IPS DF 6.9 (cell line): ENCODE results near the gene PCDHGA1.

Source experiments
- DNase-seq: peaks from one replicate; pipeline ENCODE4 v3.0.0-alpha.2; 2013; ENCODE audit warnings: low read depth, low spot score
- H3K27ac ChIP-seq: one replicate; pipeline ENCODE4 v1.5.1; 2013; ENCODE audit warnings: low read length, control low read depth
- H3K27me3 ChIP-seq: 2 replicates; pipeline ENCODE4 v1.6.1; 2013; ENCODE audit warnings: mild to moderate bottlenecking, low read length; ENCODE audit not compliant: control insufficient read depth, insufficient read depth
- H3K36me3 ChIP-seq: 2 replicates; pipeline ENCODE4 v1.6.1; 2013; ENCODE audit warnings: low read length; ENCODE audit not compliant: control insufficient read depth, insufficient read depth
- H3K4me1 ChIP-seq: 2 replicates; pipeline ENCODE4 v1.6.1; 2013; ENCODE audit warnings: low read length; ENCODE audit not compliant: control insufficient read depth, insufficient read depth
- H3K4me3 ChIP-seq: 2 replicates; pipeline ENCODE4 v1.5.1; 2013; ENCODE audit warnings: mild to moderate bottlenecking, low read length
- H3K9me3 ChIP-seq: 2 replicates; pipeline ENCODE4 v1.6.1; 2013; ENCODE audit warnings: low read length, inconsistent platforms; ENCODE audit not compliant: control insufficient read depth, insufficient read depth
- WGBS: extraction: QIAGEN DNeasy Blood & Tissue Kit; methylation state at CpG from one replicate; pipeline ENCODE4 v1.1.7; 2013; ENCODE audit warnings: mixed read lengths, missing lambda C conversion rate; ENCODE audit not compliant: insufficient read length, insufficient coverage; 5-methylcytosine and 5-hydroxymethylcytosine counted together

Gene PCDHGA1

DNA sequence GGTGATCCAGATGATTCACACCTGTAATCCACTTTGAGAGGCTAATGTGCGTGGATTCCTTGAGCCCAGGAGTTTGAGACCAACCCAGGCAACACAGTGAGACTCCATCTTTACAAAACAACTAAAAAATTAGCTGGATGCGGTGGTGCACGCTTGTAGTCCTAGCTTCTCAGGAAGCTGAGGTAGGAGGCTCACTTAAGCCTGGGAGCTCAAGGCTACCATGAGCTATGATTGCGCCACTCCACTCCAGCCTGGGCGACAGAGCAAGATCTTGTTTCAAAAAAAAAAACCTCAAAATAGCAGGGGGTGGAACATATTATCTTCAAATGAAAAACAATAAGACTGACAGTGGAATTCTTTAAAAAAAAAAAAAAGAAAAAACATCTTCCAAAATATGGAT lies 217.6 kb downstream of the PCDHGA1 start:
- no peak overlapping the region for H3K27ac ChIP-seq
- H3K27me3 ChIP-seq, result no peaks in the 10 kb centered on the region
- H3K4me3 ChIP-seq, result no peak overlapping the region
- no peaks in the 10 kb centered on the region for H3K9me3 ChIP-seq
- DNase-seq, result no peak
- no CpG with 5 or more reads among the region's 5 CpGs for WGBS
- H3K4me1 ChIP-seq, result no peaks in the 10 kb centered on the region
- H3K36me3 ChIP-seq, result no peaks in the 10 kb centered on the region; the same call in 1 of the 2 replicates

DNA sequence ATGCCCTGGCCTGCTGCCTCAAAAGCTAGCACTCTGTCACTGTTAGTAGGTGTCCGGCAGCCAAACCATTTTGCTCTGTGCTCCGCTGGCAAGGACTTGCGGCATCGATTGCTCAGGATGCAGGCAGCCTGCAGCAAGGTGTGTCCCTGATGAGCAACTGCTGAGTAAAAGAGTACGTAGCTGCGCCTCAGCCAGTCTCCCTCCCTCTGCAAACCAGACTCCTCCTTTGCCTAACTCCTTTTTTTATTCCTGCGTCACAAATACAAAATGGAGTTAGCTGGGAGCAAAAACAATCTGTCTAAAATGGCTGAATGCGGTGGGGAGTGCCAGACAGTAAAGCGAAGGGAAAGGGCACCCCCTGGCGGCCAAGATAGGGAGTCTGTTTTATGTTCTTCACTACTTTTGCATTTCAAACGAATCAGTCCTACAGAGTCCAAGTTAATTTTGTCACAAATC lies 227.4 kb downstream of the PCDHGA1 start:
- Histone ChIP-seq H3K27me3 (no peaks in the 10 kb centered on the region), H3K36me3 (no peaks in the 10 kb centered on the region), H3K4me3 (no peak overlapping the region), H3K9me3 (no peaks in the 10 kb centered on the region), H3K4me1 (peaks cover 2% of the 10 kb centered on the region; the same call in 1 of the 2 replicates), H3K27ac (no peak overlapping the region)
- WGBS, result no CpG with 5 or more reads among the region's 11 CpGs
- DNase-seq, result peak; percentile 70

DNA sequence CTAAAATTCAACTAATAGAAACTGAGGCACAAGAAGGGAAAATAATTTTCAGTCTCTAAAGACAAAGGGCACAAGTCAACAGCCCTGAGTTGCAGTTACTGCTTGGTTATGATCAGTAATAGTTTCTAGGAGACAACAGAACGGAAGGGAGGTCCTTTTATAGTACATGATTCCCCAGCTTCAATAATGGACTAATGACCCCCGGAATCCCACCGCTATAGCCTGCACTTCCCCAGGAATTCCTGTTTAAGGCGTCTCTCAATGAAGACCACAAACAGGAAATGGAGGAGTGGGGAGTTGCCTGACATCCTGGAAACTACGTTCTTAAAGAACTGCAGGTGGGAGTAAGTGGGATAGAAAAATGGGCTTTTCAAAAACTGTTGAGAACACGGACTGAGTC lies 227.8 kb downstream of the PCDHGA1 start:
- H3K27me3 ChIP-seq, result no peaks in the 10 kb centered on the region
- H3K4me3 ChIP-seq, result no peak overlapping the region
- DNase-seq, result no peak
- H3K27ac ChIP-seq, result no peak overlapping the region
- WGBS, result no CpG with 5 or more reads among the region's 6 CpGs
- H3K4me1 ChIP-seq, result peaks cover 2% of the 10 kb centered on the region; the same call in 1 of the 2 replicates
- no peaks in the 10 kb centered on the region for H3K36me3 ChIP-seq
- no peaks in the 10 kb centered on the region for H3K9me3 ChIP-seq

DNA sequence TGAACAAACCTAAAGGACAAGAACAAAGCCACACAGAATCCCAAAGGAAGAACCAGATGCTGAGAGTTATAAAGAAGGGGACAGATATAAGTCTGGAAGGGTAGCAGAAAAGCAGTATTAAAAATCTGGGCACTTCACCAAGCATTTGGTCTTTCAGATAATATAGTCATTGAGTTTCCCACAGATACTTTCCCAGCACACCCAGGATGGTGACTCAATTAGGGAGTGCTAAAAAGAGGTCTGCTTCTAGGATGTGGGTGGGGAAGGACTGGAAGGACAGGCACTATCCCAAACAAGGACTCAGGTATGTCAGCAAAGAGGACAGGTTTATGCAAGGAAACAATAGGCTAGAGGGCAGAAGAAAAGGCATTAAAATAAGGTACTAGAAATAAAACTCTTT lies 229.1 kb downstream of the PCDHGA1 start:
- no peaks in the 10 kb centered on the region for H3K36me3 ChIP-seq
- H3K9me3 ChIP-seq, result no peaks in the 10 kb centered on the region
- no peaks in the 10 kb centered on the region for H3K27me3 ChIP-seq
- H3K4me3 ChIP-seq, result no peak overlapping the region
- H3K27ac ChIP-seq, result no peak overlapping the region
- no peak for DNase-seq
- peaks cover 2% of the 10 kb centered on the region; the same call in 1 of the 2 replicates for H3K4me1 ChIP-seq

DNA sequence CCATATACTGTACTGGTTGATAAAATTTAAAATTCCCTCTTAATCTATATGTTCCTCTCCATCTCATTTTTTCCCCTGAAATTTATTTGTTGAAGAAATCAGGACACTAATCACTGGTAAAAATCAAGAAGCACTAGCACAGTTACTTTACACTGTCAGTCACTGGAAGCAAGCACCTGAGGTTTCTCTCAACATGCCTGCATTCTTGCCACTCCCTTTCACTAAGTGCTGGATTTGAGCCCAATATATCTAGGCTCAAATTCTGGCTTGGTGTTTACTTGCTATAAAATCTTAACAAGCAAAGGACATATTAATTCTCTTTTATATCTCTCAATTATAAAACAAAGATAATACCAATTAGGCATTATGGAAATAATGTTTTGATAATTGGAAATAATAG lies 229.8 kb downstream of the PCDHGA1 start:
- no peaks in the 10 kb centered on the region for H3K27me3 ChIP-seq
- DNase-seq, result no peak
- H3K9me3 ChIP-seq, result no peaks in the 10 kb centered on the region
- H3K27ac ChIP-seq, result no peak overlapping the region
- H3K4me1 ChIP-seq, result peaks cover 2% of the 10 kb centered on the region; the same call in 1 of the 2 replicates
- no peak overlapping the region for H3K4me3 ChIP-seq
- no peaks in the 10 kb centered on the region for H3K36me3 ChIP-seq

DNA sequence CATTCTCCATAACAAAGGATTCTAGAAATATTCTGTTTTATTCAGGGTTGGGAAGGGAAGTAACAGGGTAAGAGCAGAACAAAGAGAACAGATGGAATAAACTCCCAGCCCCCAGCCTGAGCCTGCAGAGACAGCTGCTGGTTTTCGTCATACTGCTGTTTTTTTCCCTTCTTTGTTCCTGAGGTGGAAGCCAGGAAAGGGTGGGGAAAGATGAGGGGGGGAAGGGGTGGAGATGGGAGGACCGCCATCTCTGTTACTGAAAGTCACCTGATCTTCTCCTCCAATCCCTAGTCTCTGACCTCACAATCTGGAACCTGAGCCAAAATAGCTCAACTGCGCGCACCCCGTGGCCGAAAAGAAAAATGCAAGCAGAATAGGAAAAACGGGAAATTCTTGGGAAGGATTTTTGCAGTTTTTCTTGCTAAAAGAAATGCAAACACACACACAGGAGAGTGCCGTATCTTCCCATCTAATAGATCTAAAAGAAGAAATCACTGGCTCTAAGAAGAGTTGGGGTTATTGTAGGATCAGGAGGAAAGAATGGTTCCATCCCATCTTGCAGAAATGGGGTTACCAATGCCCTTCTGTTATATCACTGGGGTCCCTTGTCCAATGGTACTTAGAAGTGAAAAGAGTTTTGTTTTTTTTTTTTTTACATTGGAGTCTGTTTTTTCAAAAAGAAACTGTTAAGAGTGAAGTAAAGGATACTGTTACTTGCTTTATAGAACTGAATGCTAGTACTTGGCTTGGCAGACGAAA lies 230.6 kb downstream of the PCDHGA1 start:
- no peak overlapping the region for H3K27ac ChIP-seq
- no peaks in the 10 kb centered on the region; the same call in 1 of the 2 replicates for H3K27me3 ChIP-seq
- H3K4me3 ChIP-seq, result no peak overlapping the region
- DNase-seq, result peak; percentile 85
- no CpG with 5 or more reads among the region's 9 CpGs for WGBS
- no peaks in the 10 kb centered on the region; the same call in 1 of the 2 replicates for H3K36me3 ChIP-seq
- H3K4me1 ChIP-seq, result peaks cover 2% of the 10 kb centered on the region; the same call in 1 of the 2 replicates
- no peaks in the 10 kb centered on the region for H3K9me3 ChIP-seq
